Upper lobe of left lung (tissue), 6 donors: ENCODE results near the gene ATP5MC2. TPM values are rescaled to one million over a fixed set of nuclear protein-coding genes. Genes with fewer than 3 reads are reported as not detected.
A peak's percentile ranks its signal among the peaks of the same experiment; 100 is the strongest.
"Not testable (repeated sequence)": the region's sequence is repeated elsewhere in the genome, so short reads cannot be mapped to it uniquely, and the experiment has no call there.

ENCODE experiments used
- ATAC-seq, 2 donors: fragments of 200-7000 bp; cut with Tn5 transposase; one replicate each; pipeline ENCODE4 v1.9.1; 2022; ENCODE audit warnings: mild to moderate bottlenecking in 2 of 2, moderate library complexity in 2 of 2; ENCODE audit not compliant: low FRiP score in 2 of 2
- DNase-seq, 2 donors: peaks; one replicate each; pipeline ENCODE4 v3.0.0-alpha.2; 2019 to 2020
- H3K27ac ChIP-seq, 4 donors: fragments of 200-600 bp; sonication (generic); one replicate each; pipeline ENCODE4 v1.5.1; 2016 to 2019
- H3K27me3 ChIP-seq, 4 donors: fragments of 200-600 bp; sonication (generic); one replicate each; pipeline ENCODE4 v1.5.1; 2017 to 2019
- H3K36me3 ChIP-seq, 4 donors: fragments of 200-600 bp; sonication (generic); one replicate each; pipeline ENCODE4 v1.5.1; 2016 to 2019
- H3K4me1 ChIP-seq, 4 donors: fragments of 200-600 bp; sonication (generic); one replicate each; pipeline ENCODE4 v1.5.1; 2018 to 2019
- H3K4me3 ChIP-seq, 4 donors: fragments of 200-600 bp; sonication (generic); one replicate each; pipeline ENCODE4 v1.5.1; 2017 to 2019; ENCODE audit warnings: mild to moderate bottlenecking in 2 of 4, moderate library complexity in 1 of 4
- H3K9me3 ChIP-seq, 4 donors: fragments of 200-600 bp; sonication (generic); one replicate each; pipeline ENCODE4 v1.5.1; 2018 to 2019
- EP300 ChIP-seq, 4 donors: sonication (generic); formaldehyde crosslinking; IDR thresholded peaks; one replicate each; pipeline ENCODE4 v1.5.1; 2017; ENCODE audit warnings: antibody characterized with exemption in 4 of 4, control low read depth in 2 of 4
- POLR2A ChIP-seq, 4 donors: fragments of 450-650 bp; IDR thresholded peaks; one replicate each; pipeline ENCODE4 v1.5.1; 2016 to 2017; ENCODE audit warnings: antibody characterized with exemption in 4 of 4, mild to moderate bottlenecking in 2 of 4
- POLR2AphosphoS5 ChIP-seq, 2 donors: sonication (generic); formaldehyde crosslinking; IDR thresholded peaks; one replicate each; pipeline ENCODE4 v1.5.1; 2017; ENCODE audit warnings: antibody characterized with exemption in 2 of 2
- whole genome bisulfite sequencing, 2 donors: methylation state at CpG; one replicate each; pipeline ENCODE4 v1.1.5; 2017 to 2018; 5-methylcytosine and 5-hydroxymethylcytosine counted together
- total RNA-seq, 6 donors: library from RNA; depleted of rRNA in 4 of 6; stranded (reverse); fragments of >200 nt in 4 of 6; gene quantifications; one replicate each; pipeline versions ENCODE4 v1.1.0 to v1.2.1, GENCODE V29; 2016 to 2021
- TF ChIP-seq, protein P1 (sequence below), 6 experiments: fragments of 450-650 bp in 4 of 6; fragments of 200-600 bp in 2 of 6; sonication (generic) in 2 of 6; IDR thresholded peaks; one replicate each; pipeline ENCODE4 v1.5.1; 2016 to 2019; ENCODE audit warnings: antibody characterized with exemption in 6 of 6
- donor health status: DM: no; HTN: no; CAD: no; lungs with moderate emphysema.
- donor health status: DM: no; HTN: yes; CAD: no; lungs with severe emphysema.

ATP5MC2 gene
- total RNA-seq = 100 to 1,000 TPM; 140 to 273 (median 206) TPM

DNA sequence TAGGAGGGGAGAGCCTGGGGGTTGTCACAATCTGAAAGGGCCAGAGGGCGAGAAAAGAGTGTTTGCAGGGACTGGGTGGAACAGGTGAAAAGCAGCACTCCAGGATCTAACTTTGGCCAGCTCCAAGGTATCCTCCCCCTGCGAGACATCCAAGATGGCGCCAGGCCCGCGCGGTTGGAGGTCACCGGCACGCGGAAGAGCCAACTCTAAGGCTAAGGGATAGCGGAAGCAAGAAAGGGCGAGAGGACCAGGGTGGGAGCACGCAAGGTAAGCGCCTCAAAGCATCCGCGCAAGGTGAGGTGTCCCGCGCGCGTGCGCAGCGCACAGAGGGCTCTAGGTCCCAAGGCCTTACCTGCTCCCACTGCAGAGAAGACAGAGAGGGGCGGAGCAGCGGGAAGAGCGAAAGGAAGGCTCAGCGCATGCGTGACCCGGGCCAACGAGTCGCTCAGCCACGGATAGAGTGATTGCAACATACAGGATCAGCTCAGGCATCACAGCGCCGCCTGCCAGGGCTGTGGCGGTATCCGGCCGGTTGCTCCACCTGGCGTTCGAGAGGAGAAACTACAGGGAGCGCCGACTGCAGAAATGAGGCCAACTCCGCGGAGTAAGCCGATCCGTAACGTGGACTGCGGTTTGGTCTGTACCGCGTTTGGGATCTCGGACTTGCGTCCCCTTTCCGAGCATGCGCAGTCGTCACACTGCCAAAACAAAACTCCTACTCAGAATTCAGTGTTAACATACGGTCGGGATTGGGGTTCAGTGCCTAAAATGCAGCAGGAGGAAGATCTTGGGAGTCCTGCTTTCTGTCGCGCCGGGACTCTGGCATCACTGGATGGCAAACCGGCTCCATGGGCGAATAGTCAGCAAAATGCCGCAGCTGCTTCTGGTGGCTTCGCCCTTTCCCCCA, at the start of gene ATP5MC2:
ATP5MC2 (minus strand) TSS at position 383 of the 907 bp plus-strand sequence. CDS start 3,469 bp downstream, outside the sequence.
- Histone ChIP-seq H3K9me3 (no peaks in the 10 kb centered on the region), H3K4me3 (peak within 1 kb of the TSS; percentile 63 to 87 (median 75)), H3K4me1 (peaks cover 18 to 38% (median 24%) of the 10 kb centered on the region in 4 donors), H3K36me3 (peaks cover 3 to 24% (median 10%) of the 10 kb centered on the region in 4 donors), H3K27me3 (no peaks in the 10 kb centered on the region), H3K27ac (peak within 1 kb of the TSS; percentile 89 to 95 (median 92))
- ATAC-seq (peak; percentile 98 to 99), DNase-seq (peak; percentile 96 to 99)
- 1 to 2% methylated on average over 38 to 58 of the region's 61 CpGs for WGBS, 2 donors
- TF ChIP-seq, protein P1, sequence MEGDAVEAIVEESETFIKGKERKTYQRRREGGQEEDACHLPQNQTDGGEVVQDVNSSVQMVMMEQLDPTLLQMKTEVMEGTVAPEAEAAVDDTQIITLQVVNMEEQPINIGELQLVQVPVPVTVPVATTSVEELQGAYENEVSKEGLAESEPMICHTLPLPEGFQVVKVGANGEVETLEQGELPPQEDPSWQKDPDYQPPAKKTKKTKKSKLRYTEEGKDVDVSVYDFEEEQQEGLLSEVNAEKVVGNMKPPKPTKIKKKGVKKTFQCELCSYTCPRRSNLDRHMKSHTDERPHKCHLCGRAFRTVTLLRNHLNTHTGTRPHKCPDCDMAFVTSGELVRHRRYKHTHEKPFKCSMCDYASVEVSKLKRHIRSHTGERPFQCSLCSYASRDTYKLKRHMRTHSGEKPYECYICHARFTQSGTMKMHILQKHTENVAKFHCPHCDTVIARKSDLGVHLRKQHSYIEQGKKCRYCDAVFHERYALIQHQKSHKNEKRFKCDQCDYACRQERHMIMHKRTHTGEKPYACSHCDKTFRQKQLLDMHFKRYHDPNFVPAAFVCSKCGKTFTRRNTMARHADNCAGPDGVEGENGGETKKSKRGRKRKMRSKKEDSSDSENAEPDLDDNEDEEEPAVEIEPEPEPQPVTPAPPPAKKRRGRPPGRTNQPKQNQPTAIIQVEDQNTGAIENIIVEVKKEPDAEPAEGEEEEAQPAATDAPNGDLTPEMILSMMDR (IDR thresholded peaks at IDR 0.05) = peak; percentile 95 to 100 (median 100)
- TF ChIP-seq POLR2A (IDR thresholded peaks at IDR 0.05) = peak in 3 of 4 donors; percentile 38 to 80 (median 49)
- TF ChIP-seq POLR2AphosphoS5 (IDR thresholded peaks at IDR 0.05) = peak; percentile 85 to 88
- no peak for TF ChIP-seq EP300 (IDR thresholded peaks at IDR 0.05)

DNA sequence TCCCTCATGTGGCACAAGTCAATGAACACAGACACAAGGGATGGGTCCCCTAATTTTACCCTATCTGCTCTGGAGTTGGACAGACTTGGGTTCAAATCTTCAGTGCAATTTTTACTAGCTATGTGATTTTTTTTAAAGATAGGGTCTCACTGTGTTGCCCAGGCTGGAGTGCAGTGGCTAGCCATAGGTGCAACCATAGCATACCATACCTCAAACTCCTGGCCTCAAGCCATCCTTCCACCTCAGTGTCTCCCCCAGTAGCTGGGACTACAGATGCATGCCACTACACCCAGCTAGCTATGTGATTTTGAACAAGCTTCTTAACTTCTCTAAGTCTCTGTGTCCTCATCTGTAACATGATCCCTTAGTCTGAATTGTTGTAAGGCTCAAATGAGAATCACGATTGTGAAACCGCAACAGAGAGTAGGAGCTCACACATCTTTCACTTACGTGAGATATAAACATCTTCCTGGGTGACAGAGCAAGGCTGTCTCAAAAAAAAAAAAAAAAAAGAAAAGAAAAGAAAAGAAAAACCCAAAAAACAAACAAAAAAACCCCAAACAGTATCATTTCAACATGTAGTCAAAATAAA, 46.7 kb upstream of the ATP5MC2 start:
- H3K36me3 ChIP-seq = peaks cover 38 to 74% (median 64%) of the 10 kb centered on the region in 4 donors
- H3K9me3 ChIP-seq = no peaks in the 10 kb centered on the region
- ATAC-seq (no peak), DNase-seq (no peak)
- no peak overlapping the region for H3K27ac ChIP-seq
- H3K4me3 ChIP-seq = no peak overlapping the region
- H3K4me1 ChIP-seq = peaks cover 12 to 19% (median 18%) of the 10 kb centered on the region in 4 donors
- TF ChIP-seq POLR2A (IDR thresholded peaks at IDR 0.05) (no peak), POLR2AphosphoS5 (IDR thresholded peaks at IDR 0.05) (no peak), EP300 (IDR thresholded peaks at IDR 0.05) (no peak)
- TF ChIP-seq, protein P1 (IDR thresholded peaks at IDR 0.05) = no peak
- WGBS, 2 donors = 76 to 89% methylated on average over 3 of the region's 3 CpGs
- H3K27me3 ChIP-seq = no peaks in the 10 kb centered on the region

DNA sequence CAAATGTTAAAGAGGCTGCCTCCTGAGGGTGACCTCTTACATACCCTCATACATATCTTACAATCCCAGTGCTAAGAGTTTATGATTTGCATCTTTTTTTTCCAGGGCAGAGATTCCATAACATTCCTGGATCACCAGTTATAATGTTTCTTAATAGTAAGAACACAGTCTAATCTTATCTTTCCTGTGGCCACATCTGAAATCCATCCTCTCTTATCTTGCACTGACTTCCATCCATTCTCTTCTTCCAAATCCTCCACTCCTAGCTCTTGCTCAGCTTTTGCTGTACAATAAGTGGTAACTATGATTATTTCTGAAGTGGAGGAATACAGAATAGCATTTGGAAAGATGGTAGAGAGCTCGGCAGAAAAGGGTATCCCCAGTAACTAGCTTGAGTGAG, 45.1 kb upstream of the ATP5MC2 start:
- TF ChIP-seq POLR2AphosphoS5 (IDR thresholded peaks at IDR 0.05) (no peak), EP300 (IDR thresholded peaks at IDR 0.05) (no peak), POLR2A (IDR thresholded peaks at IDR 0.05) (no peak)
- TF ChIP-seq, protein P1 (IDR thresholded peaks at IDR 0.05) = no peak

DNA sequence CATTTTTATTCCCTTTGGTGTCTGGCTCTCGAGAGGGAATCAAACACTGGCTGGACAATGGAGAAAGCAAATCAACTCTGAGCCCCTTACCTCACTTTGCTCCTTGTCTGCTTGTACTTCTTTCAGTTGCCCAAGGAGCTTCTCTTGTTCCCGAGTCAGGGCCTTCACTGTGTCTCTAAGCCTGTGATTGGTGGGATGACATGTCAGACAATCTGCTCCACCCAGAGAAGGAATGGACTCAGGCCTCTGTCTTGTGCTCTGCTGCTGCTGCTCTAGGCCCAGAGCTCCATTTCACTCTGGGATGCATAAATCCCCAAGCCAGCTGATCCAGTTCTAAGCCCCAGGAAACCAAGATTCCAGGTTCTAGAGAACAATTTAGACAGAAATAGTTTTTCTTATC, 43.8 kb upstream of the ATP5MC2 start:
- Histone ChIP-seq H3K4me3 (no peak overlapping the region), H3K36me3 (peaks cover 49 to 96% (median 86%) of the 10 kb centered on the region in 4 donors)
- TF ChIP-seq EP300 (IDR thresholded peaks at IDR 0.05) (no peak), POLR2AphosphoS5 (IDR thresholded peaks at IDR 0.05) (no peak), POLR2A (IDR thresholded peaks at IDR 0.05) (no peak)
- TF ChIP-seq, protein P1 (IDR thresholded peaks at IDR 0.05) = no peak

More for the DNA sequence above, 45.1 kb upstream of the ATP5MC2 start:
- no peak for ATAC-seq
- Histone ChIP-seq H3K36me3 (peaks cover 41 to 88% (median 76%) of the 10 kb centered on the region in 4 donors), H3K27ac (no peak overlapping the region), H3K9me3 (no peaks in the 10 kb centered on the region), H3K27me3 (no peaks in the 10 kb centered on the region), H3K4me3 (no peak overlapping the region), H3K4me1 (peaks cover 8 to 10% (median 10%) of the 10 kb centered on the region in 4 donors)
- WGBS, 2 donors = 73 to 81% methylated on average over 1 of the region's 1 CpG
- DNase-seq = no peak

DNA sequence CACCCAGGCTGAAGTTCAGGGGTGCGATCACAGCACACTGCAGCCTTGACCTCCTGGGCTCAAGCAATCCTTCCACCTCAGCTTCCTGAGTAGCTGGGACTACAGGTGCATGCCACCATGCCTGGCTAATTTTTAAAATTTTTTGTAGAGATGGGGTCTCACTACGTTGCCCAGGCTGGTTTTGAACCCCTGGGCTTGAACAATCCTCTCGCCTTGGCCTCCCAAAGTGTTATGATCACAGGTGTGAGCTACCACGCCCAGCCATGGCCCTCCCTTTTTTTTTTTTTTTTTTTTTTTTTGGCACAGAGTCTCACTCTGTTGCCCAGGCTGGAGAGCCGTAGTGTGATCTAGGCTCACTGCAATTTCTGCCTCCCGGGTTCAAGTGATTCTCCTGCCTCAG, 42.7 kb upstream of the ATP5MC2 start:
- H3K36me3 ChIP-seq = peaks cover 47 to 96% (median 87%) of the 10 kb centered on the region in 4 donors
- not testable (repeated sequence) for H3K27ac ChIP-seq, H3K27me3 ChIP-seq, H3K4me1 ChIP-seq, DNase-seq, H3K9me3 ChIP-seq, ATAC-seq, H3K4me3 ChIP-seq
- WGBS, 2 donors = 90 to 93% methylated on average over 6 of the region's 6 CpGs

More for the DNA sequence above, 43.8 kb upstream of the ATP5MC2 start:
- H3K27me3 ChIP-seq = no peaks in the 10 kb centered on the region
- no peak for DNase-seq
- ATAC-seq = no peak
- no peaks in the 10 kb centered on the region for H3K9me3 ChIP-seq
- H3K4me1 ChIP-seq = no peaks in the 10 kb centered on the region
- WGBS, 2 donors = 61 to 74% methylated on average over 2 of the region's 2 CpGs
- no peak overlapping the region for H3K27ac ChIP-seq
